Measurements from ENCODE around the gene PLXNA2. TPM values are rescaled to one million over a fixed set of nuclear protein-coding genes. Genes with fewer than 3 reads are reported as not detected.

PLXNA2 gene
- polyA plus RNA-seq, 4 donors, result 10.0 to 20.0 (median 15.1) TPM

- no peak for DNase-seq (ENCODE audit: low read depth in 4 of 4, low spot score in 2 of 4)
These were observed 2.0 kb downstream of the PLXNA2 start for GRCh38 chr1:208242146-208242545.

GRCh38 chr1:208241512-208241911, 2.7 kb downstream of the PLXNA2 start:
- no peak for DNase-seq (ENCODE audit: low read depth in 4 of 4, low spot score in 2 of 4)

- DNase-seq (ENCODE audit: low read depth in 4 of 4, low spot score in 2 of 4), result no peak
These were observed 3.4 kb downstream of the PLXNA2 start for GRCh38 chr1:208240662-208241355.

- DNase-seq (ENCODE audit: low read depth in 4 of 4, low spot score in 2 of 4), result no peak
These were observed 4.5 kb downstream of the PLXNA2 start for GRCh38 chr1:208239473-208240381.

GRCh38 chr1:208238710-208239472, 5.3 kb downstream of the PLXNA2 start:
- DNase-seq (ENCODE audit: low read depth in 4 of 4, low spot score in 2 of 4), result no peak

- DNase-seq (ENCODE audit: low read depth in 4 of 4, low spot score in 2 of 4), result no peak
These were observed 6.9 kb downstream of the PLXNA2 start for GRCh38 chr1:208237241-208237640.

GRCh38 chr1:208235982-208236761, 8.0 kb downstream of the PLXNA2 start:
- no peak for DNase-seq (ENCODE audit: low read depth in 4 of 4, low spot score in 2 of 4)

- DNase-seq (ENCODE audit: low read depth in 4 of 4, low spot score in 2 of 4), result no peak
These were observed 8.7 kb downstream of the PLXNA2 start for GRCh38 chr1:208235356-208235981.

- DNase-seq (ENCODE audit: low read depth in 4 of 4, low spot score in 2 of 4), result no peak
These were observed 9.5 kb downstream of the PLXNA2 start for GRCh38 chr1:208234721-208235120.

GRCh38 chr1:208233978-208234377, 10.2 kb downstream of the PLXNA2 start:
- DNase-seq (ENCODE audit: low read depth in 4 of 4, low spot score in 2 of 4), result no peak

- no peak for DNase-seq (ENCODE audit: low read depth in 4 of 4, low spot score in 2 of 4)
These were observed 10.6 kb downstream of the PLXNA2 start for GRCh38 chr1:208233546-208233945.

GRCh38 chr1:208232662-208233038, 11.5 kb downstream of the PLXNA2 start:
- DNase-seq (ENCODE audit: low read depth in 4 of 4, low spot score in 2 of 4), result no peak

GRCh38 chr1:208231881-208232661, 12.1 kb downstream of the PLXNA2 start:
- no peak for DNase-seq (ENCODE audit: low read depth in 4 of 4, low spot score in 2 of 4)

GRCh38 chr1:208230668-208231529, 13.3 kb downstream of the PLXNA2 start:
- DNase-seq (ENCODE audit: low read depth in 4 of 4, low spot score in 2 of 4), result no peak

- DNase-seq (ENCODE audit: low read depth in 4 of 4, low spot score in 2 of 4), result no peak
These were observed 15.6 kb downstream of the PLXNA2 start for GRCh38 chr1:208228550-208228949.

- DNase-seq (ENCODE audit: low read depth in 4 of 4, low spot score in 2 of 4), result no peak
These were observed 16.2 kb downstream of the PLXNA2 start for GRCh38 chr1:208228026-208228425.

- no peak for DNase-seq (ENCODE audit: low read depth in 4 of 4, low spot score in 2 of 4)
These were observed 16.8 kb downstream of the PLXNA2 start for GRCh38 chr1:208227366-208227765.

All from left renal cortex interstitium (tissue), 4 donors.